ENCODE measurements around the gene LETM1. TPM values are rescaled to one million over a fixed set of nuclear protein-coding genes. Genes with fewer than 3 reads are reported as not detected.

The LETM1 gene
- total and polyA plus RNA-seq, 4 donors = 12.2 to 46.9 (median 24.1) TPM

DNA sequence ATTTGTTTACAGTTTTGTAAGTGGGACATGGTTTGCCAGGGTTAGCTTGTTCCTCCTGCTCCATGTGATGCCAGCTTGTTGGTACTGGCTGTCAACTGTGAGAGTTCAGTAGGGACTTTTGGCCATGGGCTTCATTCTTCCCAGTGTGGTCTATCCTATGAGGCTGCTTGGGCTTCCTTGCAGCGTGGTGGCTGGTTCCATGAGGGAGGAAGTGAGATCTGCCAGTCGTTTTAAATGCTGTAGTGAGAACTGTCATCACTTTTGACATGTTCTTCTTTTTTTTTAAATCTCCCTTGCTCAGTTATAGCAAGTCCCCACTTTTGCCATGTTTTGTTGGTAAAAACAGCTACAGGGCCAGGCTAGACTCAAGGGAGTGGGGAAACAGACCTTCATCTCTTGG, 31.1 kb upstream of the LETM1 start:
- H3K36me3 ChIP-seq (ENCODE audit: control insufficient read depth in 4 of 4, insufficient read depth in 3 of 4, low read depth in 1 of 4, low read length in 3 of 4) = no peaks in the 10 kb centered on the region
- H3K4me3 ChIP-seq (ENCODE audit: low read depth in 1 of 3, low read length in 3 of 3) = no peak overlapping the region
- DNase-seq (ENCODE audit: low spot score) = no peak
- 73% methylated on average over 2 of the region's 2 CpGs for WGBS
- TF ChIP-seq RXRA (IDR thresholded peaks at IDR 0.05) = no peak
- peaks cover 0 to under 1% (median 0%) of the 10 kb centered on the region in 4 donors for H3K4me1 ChIP-seq (ENCODE audit: control insufficient read depth in 4 of 4, insufficient read depth in 4 of 4, low read length in 3 of 4)
- no peak overlapping the region for H3K27ac ChIP-seq (ENCODE audit: low read depth in 1 of 2, low read length in 2 of 2)
- no peaks in the 10 kb centered on the region for H3K9me3 ChIP-seq (ENCODE audit: control insufficient read depth in 4 of 4, low read length in 3 of 4)
- no peak overlapping the region for H3K9ac ChIP-seq (ENCODE audit: low read depth in 1 of 2, low read length in 2 of 2)
- H3K27me3 ChIP-seq (ENCODE audit: control insufficient read depth in 4 of 4, insufficient read depth in 4 of 4, low read length in 3 of 4) = no peaks in the 10 kb centered on the region

DNA sequence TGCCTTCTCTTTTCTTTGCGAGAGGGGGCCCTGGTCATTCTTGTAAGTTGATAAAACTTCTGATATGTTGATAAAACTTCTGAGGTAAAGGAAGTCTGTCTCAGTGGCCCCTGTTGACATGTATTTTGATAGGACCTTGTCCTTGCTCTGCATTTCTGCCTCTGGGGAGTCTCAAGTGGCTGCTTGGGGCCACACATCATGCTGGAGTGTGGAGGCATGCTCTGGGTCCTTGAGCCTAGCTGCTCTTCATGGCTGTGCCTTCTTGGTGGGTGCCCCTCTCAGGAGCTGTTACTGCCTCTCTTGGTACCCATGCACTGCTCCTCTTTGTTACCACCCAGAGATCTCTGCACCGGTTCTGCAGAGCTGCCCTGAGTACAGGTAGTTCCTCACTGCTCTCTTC, 29.5 kb upstream of the LETM1 start:
- 87% methylated on average over 2 of the region's 2 CpGs for WGBS
- Histone ChIP-seq H3K9ac (ENCODE audit: low read depth in 1 of 2, low read length in 2 of 2) (no peak overlapping the region), H3K27me3 (ENCODE audit: control insufficient read depth in 4 of 4, insufficient read depth in 4 of 4, low read length in 3 of 4) (no peaks in the 10 kb centered on the region), H3K4me1 (ENCODE audit: control insufficient read depth in 4 of 4, insufficient read depth in 4 of 4, low read length in 3 of 4) (peaks cover 0 to 16% (median 7%) of the 10 kb centered on the region in 4 donors), H3K27ac (ENCODE audit: low read depth in 1 of 2, low read length in 2 of 2) (no peak overlapping the region), H3K36me3 (ENCODE audit: control insufficient read depth in 4 of 4, insufficient read depth in 3 of 4, low read depth in 1 of 4, low read length in 3 of 4) (no peaks in the 10 kb centered on the region), H3K9me3 (ENCODE audit: control insufficient read depth in 4 of 4, low read length in 3 of 4) (no peaks in the 10 kb centered on the region), H3K4me3 (ENCODE audit: low read depth in 1 of 3, low read length in 3 of 3) (no peak overlapping the region)
- TF ChIP-seq, protein P1, sequence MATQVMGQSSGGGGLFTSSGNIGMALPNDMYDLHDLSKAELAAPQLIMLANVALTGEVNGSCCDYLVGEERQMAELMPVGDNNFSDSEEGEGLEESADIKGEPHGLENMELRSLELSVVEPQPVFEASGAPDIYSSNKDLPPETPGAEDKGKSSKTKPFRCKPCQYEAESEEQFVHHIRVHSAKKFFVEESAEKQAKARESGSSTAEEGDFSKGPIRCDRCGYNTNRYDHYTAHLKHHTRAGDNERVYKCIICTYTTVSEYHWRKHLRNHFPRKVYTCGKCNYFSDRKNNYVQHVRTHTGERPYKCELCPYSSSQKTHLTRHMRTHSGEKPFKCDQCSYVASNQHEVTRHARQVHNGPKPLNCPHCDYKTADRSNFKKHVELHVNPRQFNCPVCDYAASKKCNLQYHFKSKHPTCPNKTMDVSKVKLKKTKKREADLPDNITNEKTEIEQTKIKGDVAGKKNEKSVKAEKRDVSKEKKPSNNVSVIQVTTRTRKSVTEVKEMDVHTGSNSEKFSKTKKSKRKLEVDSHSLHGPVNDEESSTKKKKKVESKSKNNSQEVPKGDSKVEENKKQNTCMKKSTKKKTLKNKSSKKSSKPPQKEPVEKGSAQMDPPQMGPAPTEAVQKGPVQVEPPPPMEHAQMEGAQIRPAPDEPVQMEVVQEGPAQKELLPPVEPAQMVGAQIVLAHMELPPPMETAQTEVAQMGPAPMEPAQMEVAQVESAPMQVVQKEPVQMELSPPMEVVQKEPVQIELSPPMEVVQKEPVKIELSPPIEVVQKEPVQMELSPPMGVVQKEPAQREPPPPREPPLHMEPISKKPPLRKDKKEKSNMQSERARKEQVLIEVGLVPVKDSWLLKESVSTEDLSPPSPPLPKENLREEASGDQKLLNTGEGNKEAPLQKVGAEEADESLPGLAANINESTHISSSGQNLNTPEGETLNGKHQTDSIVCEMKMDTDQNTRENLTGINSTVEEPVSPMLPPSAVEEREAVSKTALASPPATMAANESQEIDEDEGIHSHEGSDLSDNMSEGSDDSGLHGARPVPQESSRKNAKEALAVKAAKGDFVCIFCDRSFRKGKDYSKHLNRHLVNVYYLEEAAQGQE (IDR thresholded peaks at IDR 0.05) = no peak
- TF ChIP-seq RXRA (IDR thresholded peaks at IDR 0.05) (no peak), NR2F2 (IDR thresholded peaks at IDR 0.05) (no peak), GABPA (IDR thresholded peaks at IDR 0.05 in 1 of 2, conservative IDR thresholded peaks at IDR 0.05 in 1 of 2) (no peak), HNF4A (conservative IDR thresholded peaks at IDR 0.05) (no peak), TAF1 (conservative IDR thresholded peaks at IDR 0.05) (no peak), SP1 (IDR thresholded peaks at IDR 0.05) (no peak), FOXA2 (IDR thresholded peaks at IDR 0.05) (no peak)
- TF ChIP-seq, protein P2, sequence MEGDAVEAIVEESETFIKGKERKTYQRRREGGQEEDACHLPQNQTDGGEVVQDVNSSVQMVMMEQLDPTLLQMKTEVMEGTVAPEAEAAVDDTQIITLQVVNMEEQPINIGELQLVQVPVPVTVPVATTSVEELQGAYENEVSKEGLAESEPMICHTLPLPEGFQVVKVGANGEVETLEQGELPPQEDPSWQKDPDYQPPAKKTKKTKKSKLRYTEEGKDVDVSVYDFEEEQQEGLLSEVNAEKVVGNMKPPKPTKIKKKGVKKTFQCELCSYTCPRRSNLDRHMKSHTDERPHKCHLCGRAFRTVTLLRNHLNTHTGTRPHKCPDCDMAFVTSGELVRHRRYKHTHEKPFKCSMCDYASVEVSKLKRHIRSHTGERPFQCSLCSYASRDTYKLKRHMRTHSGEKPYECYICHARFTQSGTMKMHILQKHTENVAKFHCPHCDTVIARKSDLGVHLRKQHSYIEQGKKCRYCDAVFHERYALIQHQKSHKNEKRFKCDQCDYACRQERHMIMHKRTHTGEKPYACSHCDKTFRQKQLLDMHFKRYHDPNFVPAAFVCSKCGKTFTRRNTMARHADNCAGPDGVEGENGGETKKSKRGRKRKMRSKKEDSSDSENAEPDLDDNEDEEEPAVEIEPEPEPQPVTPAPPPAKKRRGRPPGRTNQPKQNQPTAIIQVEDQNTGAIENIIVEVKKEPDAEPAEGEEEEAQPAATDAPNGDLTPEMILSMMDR (IDR thresholded peaks at IDR 0.05; ENCODE audit: low read depth, low read length, missing input control) = no peak
- TF ChIP-seq, protein P3, sequence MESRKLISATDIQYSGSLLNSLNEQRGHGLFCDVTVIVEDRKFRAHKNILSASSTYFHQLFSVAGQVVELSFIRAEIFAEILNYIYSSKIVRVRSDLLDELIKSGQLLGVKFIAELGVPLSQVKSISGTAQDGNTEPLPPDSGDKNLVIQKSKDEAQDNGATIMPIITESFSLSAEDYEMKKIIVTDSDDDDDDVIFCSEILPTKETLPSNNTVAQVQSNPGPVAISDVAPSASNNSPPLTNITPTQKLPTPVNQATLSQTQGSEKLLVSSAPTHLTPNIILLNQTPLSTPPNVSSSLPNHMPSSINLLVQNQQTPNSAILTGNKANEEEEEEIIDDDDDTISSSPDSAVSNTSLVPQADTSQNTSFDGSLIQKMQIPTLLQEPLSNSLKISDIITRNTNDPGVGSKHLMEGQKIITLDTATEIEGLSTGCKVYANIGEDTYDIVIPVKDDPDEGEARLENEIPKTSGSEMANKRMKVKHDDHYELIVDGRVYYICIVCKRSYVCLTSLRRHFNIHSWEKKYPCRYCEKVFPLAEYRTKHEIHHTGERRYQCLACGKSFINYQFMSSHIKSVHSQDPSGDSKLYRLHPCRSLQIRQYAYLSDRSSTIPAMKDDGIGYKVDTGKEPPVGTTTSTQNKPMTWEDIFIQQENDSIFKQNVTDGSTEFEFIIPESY (IDR thresholded peaks at IDR 0.05) = no peak
- no peak for DNase-seq (ENCODE audit: low spot score)

DNA sequence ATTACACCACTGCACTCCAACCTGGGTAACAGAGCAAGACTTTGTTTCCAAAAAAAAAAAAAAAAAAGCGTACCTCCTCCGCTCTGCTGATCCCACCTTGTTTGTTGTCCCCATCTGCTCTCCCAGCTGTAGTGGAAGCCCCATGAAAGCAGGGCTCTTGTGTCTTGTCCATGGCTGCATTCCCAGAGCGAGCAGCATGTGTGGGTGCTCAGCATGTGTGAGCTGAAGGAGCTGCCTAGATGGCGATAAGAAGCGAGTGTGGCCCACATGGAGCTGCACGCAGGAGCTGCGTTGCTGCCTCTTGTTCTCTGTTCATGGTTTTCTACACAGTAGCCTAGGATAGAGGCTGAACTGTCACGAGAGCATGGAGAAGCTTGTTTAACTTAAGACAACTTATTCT, 27.6 kb upstream of the LETM1 start:
- Histone ChIP-seq H3K9ac (ENCODE audit: low read depth in 1 of 2, low read length in 2 of 2) (no peak overlapping the region), H3K4me3 (ENCODE audit: low read depth in 1 of 3, low read length in 3 of 3) (no peak overlapping the region), H3K36me3 (ENCODE audit: control insufficient read depth in 4 of 4, insufficient read depth in 3 of 4, low read depth in 1 of 4, low read length in 3 of 4) (no peaks in the 10 kb centered on the region), H3K9me3 (ENCODE audit: control insufficient read depth in 4 of 4, low read length in 3 of 4) (no peaks in the 10 kb centered on the region), H3K27me3 (ENCODE audit: control insufficient read depth in 4 of 4, insufficient read depth in 4 of 4, low read length in 3 of 4) (no peaks in the 10 kb centered on the region), H3K4me1 (ENCODE audit: control insufficient read depth in 4 of 4, insufficient read depth in 4 of 4, low read length in 3 of 4) (peaks cover 2 to 26% (median 16%) of the 10 kb centered on the region in 4 donors), H3K27ac (ENCODE audit: low read depth in 1 of 2, low read length in 2 of 2) (no peak overlapping the region)
- TF ChIP-seq YY1 (IDR thresholded peaks at IDR 0.05) = no peak
- no peak for TF ChIP-seq SP1 (IDR thresholded peaks at IDR 0.05)
- TF ChIP-seq, protein P3 (IDR thresholded peaks at IDR 0.05) = no peak
- TF ChIP-seq, protein P4, sequence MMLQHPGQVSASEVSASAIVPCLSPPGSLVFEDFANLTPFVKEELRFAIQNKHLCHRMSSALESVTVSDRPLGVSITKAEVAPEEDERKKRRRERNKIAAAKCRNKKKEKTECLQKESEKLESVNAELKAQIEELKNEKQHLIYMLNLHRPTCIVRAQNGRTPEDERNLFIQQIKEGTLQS (IDR thresholded peaks at IDR 0.05) = no peak
- TF ChIP-seq FOXA2 (IDR thresholded peaks at IDR 0.05) = no peak
- TF ChIP-seq, protein P5, sequence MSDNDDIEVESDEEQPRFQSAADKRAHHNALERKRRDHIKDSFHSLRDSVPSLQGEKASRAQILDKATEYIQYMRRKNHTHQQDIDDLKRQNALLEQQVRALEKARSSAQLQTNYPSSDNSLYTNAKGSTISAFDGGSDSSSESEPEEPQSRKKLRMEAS (IDR thresholded peaks at IDR 0.05) = no peak
- DNase-seq (ENCODE audit: low spot score) = no peak
- WGBS = 96% methylated on average over 8 of the region's 8 CpGs

Data from liver (tissue), 9 donors.